ENCODE results near the gene FAH.

FAH gene

DNA sequence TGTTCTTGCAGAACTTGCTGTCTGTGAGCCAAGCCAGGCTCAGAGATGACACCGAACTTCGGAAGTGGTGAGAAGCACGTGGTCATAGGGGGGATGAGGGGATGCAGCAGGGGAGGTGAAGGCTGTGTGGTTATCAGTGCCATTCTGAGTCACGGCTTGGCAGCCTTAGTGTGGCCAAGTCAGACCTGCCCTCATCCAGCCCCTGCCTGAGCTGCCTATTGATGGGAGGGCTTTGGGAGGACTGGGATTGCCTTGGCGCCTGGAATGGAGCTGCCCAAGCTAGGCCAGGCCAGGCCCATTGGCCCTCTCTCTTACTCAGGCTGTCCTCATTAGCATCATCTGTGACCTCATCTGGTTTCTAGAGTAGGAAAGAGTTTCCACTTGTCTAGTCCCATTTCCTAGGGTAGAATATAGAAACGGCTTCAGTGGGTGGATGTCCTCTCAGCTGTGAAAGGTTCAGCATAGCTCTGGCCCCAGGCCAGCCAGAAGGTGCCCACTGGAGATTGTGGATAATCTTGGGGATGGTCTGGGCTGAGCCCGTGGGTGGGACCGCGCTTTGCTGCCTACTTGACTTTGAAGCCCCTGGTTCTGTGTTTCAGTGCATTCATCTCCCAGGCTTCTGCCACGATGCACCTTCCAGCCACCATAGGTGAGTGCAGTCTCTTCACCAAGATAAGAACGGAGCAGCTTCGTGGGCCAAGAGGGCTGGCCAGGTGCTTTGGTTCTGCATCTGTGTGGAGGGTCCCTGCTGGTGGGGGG lies 7.2 kb downstream of the FAH start:
- H3K27me3 ChIP-seq (ENCODE audit: insufficient read depth, low read length, poor library complexity, severe bottlenecking), result no peaks in the 10 kb centered on the region
- H3F3A ChIP-seq (ENCODE audit: low read depth), result no peaks in the 10 kb centered on the region
- no peaks in the 10 kb centered on the region for H3K9me2 ChIP-seq (replicated peaks; ENCODE audit: low read depth, low read length)
- H3K9me3 ChIP-seq (ENCODE audit: insufficient read depth, low read depth, low read length), result no peaks in the 10 kb centered on the region
- no peak for TF ChIP-seq EZH2phosphoT487 (IDR thresholded peaks at IDR 0.05; ENCODE audit: borderline replicate concordance)
- TF ChIP-seq, protein P1, sequence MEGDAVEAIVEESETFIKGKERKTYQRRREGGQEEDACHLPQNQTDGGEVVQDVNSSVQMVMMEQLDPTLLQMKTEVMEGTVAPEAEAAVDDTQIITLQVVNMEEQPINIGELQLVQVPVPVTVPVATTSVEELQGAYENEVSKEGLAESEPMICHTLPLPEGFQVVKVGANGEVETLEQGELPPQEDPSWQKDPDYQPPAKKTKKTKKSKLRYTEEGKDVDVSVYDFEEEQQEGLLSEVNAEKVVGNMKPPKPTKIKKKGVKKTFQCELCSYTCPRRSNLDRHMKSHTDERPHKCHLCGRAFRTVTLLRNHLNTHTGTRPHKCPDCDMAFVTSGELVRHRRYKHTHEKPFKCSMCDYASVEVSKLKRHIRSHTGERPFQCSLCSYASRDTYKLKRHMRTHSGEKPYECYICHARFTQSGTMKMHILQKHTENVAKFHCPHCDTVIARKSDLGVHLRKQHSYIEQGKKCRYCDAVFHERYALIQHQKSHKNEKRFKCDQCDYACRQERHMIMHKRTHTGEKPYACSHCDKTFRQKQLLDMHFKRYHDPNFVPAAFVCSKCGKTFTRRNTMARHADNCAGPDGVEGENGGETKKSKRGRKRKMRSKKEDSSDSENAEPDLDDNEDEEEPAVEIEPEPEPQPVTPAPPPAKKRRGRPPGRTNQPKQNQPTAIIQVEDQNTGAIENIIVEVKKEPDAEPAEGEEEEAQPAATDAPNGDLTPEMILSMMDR (conservative IDR thresholded peaks at IDR 0.05; ENCODE audit: low read length), result no peak
- H3K9ac ChIP-seq (ENCODE audit: low read depth, low read length, poor library complexity, severe bottlenecking), result peak overlapping the region; percentile 61
- H3K4me2 ChIP-seq (ENCODE audit: low read depth, low read length, poor library complexity, severe bottlenecking), result peak overlapping the region; percentile 80
- H3K36me3 ChIP-seq (ENCODE audit: insufficient read depth, low read length), result 0 out of 2 replicates have a peak, but pooled peaks cover 10% of the 10 kb centered on the region
- H2AFZ ChIP-seq (ENCODE audit: low read length), result no peak overlapping the region
- peaks cover 58% of the 10 kb centered on the region for H3K4me1 ChIP-seq (ENCODE audit: insufficient read depth, low read length, poor library complexity, severe bottlenecking)
- no peaks in the 10 kb centered on the region for H4K20me1 ChIP-seq (ENCODE audit: insufficient read depth, low read length, poor library complexity, severe bottlenecking)
- peak overlapping the region; percentile 33 for H3K4me3 ChIP-seq (ENCODE audit: low read length, poor library complexity, severe bottlenecking)
- H3K79me2 ChIP-seq (ENCODE audit: insufficient read depth, low read length), result peaks cover 6% of the 10 kb centered on the region; the same call in 1 of the 2 replicates

DNA sequence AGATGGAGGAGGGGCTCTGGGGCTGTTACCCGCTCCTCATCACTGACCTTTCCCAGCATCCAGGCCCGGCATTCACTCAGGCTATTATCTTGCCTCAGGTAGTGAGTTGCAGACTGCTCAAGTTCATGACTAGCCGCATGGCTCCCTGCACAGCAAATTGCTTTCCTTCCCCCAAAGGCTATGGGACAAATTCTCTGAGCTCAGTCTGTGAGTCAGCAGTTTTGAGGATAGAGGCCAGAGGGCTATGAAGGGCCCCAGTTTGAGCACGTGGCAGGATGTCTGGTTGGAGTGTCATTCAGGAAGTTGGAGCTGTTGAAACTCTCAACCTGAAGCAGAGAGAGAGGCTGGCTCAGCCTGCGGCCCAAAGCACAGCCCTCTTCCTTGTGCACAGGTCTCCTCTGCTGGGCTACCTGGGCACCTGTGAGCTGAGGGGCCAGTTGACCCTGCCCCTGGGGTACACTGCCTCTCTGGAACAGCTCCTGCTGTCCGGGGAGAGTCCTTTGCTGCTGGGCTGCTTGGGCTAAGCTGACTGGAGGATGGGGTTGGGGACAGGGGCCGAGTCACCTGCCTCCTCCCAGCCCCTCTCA lies 7.9 kb downstream of the FAH start:
- peak overlapping the region; percentile 34; the same call in 1 of the 2 replicates for H2AFZ ChIP-seq (ENCODE audit: low read length)
- H3K9ac ChIP-seq (ENCODE audit: low read depth, low read length, poor library complexity, severe bottlenecking), result peak overlapping the region; percentile 66
- no peaks in the 10 kb centered on the region for H4K20me1 ChIP-seq (ENCODE audit: insufficient read depth, low read length, poor library complexity, severe bottlenecking)
- H3K36me3 ChIP-seq (ENCODE audit: insufficient read depth, low read length), result 0 out of 2 replicates have a peak, but pooled peaks cover 10% of the 10 kb centered on the region
- H3K27me3 ChIP-seq (ENCODE audit: insufficient read depth, low read length, poor library complexity, severe bottlenecking), result no peaks in the 10 kb centered on the region
- peaks cover 52% of the 10 kb centered on the region for H3K4me1 ChIP-seq (ENCODE audit: insufficient read depth, low read length, poor library complexity, severe bottlenecking)
- H3K9me3 ChIP-seq (ENCODE audit: insufficient read depth, low read depth, low read length), result no peaks in the 10 kb centered on the region
- TF ChIP-seq, protein P1 (conservative IDR thresholded peaks at IDR 0.05; ENCODE audit: low read length), result no peak
- TF ChIP-seq EZH2phosphoT487 (IDR thresholded peaks at IDR 0.05; ENCODE audit: borderline replicate concordance), result no peak
- no peaks in the 10 kb centered on the region for H3F3A ChIP-seq (ENCODE audit: low read depth)
- H3K4me3 ChIP-seq (ENCODE audit: low read length, poor library complexity, severe bottlenecking), result peak overlapping the region; percentile 59
- no peaks in the 10 kb centered on the region for H3K9me2 ChIP-seq (replicated peaks; ENCODE audit: low read depth, low read length)
- H3K4me2 ChIP-seq (ENCODE audit: low read depth, low read length, poor library complexity, severe bottlenecking), result peak overlapping the region; percentile 80
- no peaks in the 10 kb centered on the region for H3K79me2 ChIP-seq (ENCODE audit: insufficient read depth, low read length)

DNA sequence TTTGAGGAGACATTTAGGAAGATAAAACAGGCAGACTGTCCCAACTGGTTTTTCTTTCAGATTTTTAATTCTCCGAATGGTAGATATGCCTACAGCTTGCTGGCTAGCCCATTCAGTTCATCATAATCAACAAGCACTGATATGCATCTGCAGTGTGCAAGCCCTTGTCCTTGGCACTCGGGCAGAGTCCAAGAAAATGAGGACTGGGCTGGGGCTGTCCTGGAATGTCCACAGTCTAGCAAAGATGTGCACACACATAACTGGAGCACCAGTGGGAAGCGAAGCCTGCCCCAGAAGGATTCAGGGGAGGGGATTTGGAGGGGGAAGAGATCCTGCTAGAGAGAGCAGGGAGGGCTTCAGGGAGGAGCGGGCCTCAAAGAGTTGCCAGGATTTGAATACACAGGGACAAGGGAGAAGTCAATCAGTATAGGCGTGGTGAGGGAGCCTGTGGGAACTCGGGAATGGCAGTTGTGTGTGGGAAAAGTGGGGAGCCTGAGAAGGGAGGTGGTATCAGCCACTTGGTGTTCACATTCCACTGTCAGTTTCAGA lies 8.7 kb downstream of the FAH start:
- TF ChIP-seq EZH2phosphoT487 (IDR thresholded peaks at IDR 0.05; ENCODE audit: borderline replicate concordance), result no peak
- TF ChIP-seq, protein P1 (conservative IDR thresholded peaks at IDR 0.05; ENCODE audit: low read length), result no peak
- Histone ChIP-seq H3K36me3 (ENCODE audit: insufficient read depth, low read length) (0 out of 2 replicates have a peak, but pooled peaks cover 10% of the 10 kb centered on the region), H3K9me3 (ENCODE audit: insufficient read depth, low read depth, low read length) (no peaks in the 10 kb centered on the region), H3K4me1 (ENCODE audit: insufficient read depth, low read length, poor library complexity, severe bottlenecking) (peaks cover 50% of the 10 kb centered on the region), H3K9me2 (replicated peaks; ENCODE audit: low read depth, low read length) (no peaks in the 10 kb centered on the region), H3K4me3 (ENCODE audit: low read length, poor library complexity, severe bottlenecking) (peak overlapping the region; percentile 59), H3K9ac (ENCODE audit: low read depth, low read length, poor library complexity, severe bottlenecking) (peak overlapping the region; percentile 66), H3F3A (ENCODE audit: low read depth) (no peaks in the 10 kb centered on the region), H2AFZ (ENCODE audit: low read length) (no peak overlapping the region), H4K20me1 (ENCODE audit: insufficient read depth, low read length, poor library complexity, severe bottlenecking) (no peaks in the 10 kb centered on the region), H3K79me2 (ENCODE audit: insufficient read depth, low read length) (no peaks in the 10 kb centered on the region), H3K4me2 (ENCODE audit: low read depth, low read length, poor library complexity, severe bottlenecking) (peak overlapping the region; percentile 80), H3K27me3 (ENCODE audit: insufficient read depth, low read length, poor library complexity, severe bottlenecking) (no peaks in the 10 kb centered on the region)
